Endometrial microvascular endothelial cells (primary cell): Measurements from ENCODE around the gene PLEKHM2. TPM values are rescaled to one million over a fixed set of nuclear protein-coding genes. Genes with fewer than 3 reads are reported as not detected.

ENCODE experiments used
- in situ Hi-C: cut with HindIII; loops from 2 replicates; pipeline ENCODE4 v1.10.0; 2017; ENCODE audit warnings: low sequenced_read_pairs, low pct_unique_long_range_greater_than_20kb; ENCODE audit errors: inconsistent ontology term
- total RNA-seq: library from RNA; depleted of rRNA; stranded (reverse); fragments of >200 nt; gene quantifications from one replicate; pipeline ENCODE4 v1.2.3, GENCODE V29; 2015; ENCODE audit errors: inconsistent ontology term

The PLEKHM2 gene
- total RNA-seq, 1 donor from 2014 or later, result 42.1 TPM

- in situ Hi-C loops, result no loop called here
Observed at GRCh38 chr1:15765495-15766194, 81.5 kb downstream of the PLEKHM2 start.

- in situ Hi-C loops, result no loop called here
Observed at GRCh38 chr1:15767941-15768340, 83.8 kb downstream of the PLEKHM2 start.

- in situ Hi-C loops, result no loop called here
Observed at GRCh38 chr1:15768388-15768787, 84.3 kb downstream of the PLEKHM2 start.

- in situ Hi-C loops, result no loop called here
Observed at GRCh38 chr1:15770313-15770962, 86.3 kb downstream of the PLEKHM2 start.

GRCh38 chr1:15771836-15772515 is 87.9 kb downstream of the PLEKHM2 start:
- in situ Hi-C loops, result no loop called here

GRCh38 chr1:15775706-15776105 is 91.6 kb downstream of the PLEKHM2 start:
- in situ Hi-C loops, result no loop called here

GRCh38 chr1:15777909-15778707 is 94.0 kb downstream of the PLEKHM2 start:
- in situ Hi-C loops, result no loop called here

Other genes with a start within 250 kb of the PLEKHM2 start
- gene CTRC, start 245.9 kb upstream of the PLEKHM2 start, total RNA-seq, result not detected
- not detected for gene CELA2A, start 227.6 kb upstream of the PLEKHM2 start, total RNA-seq
- not detected for gene CELA2B, start 208.2 kb upstream of the PLEKHM2 start, total RNA-seq
- 14.8 TPM for gene CASP9, start 160.1 kb upstream of the PLEKHM2 start, total RNA-seq
- gene DNAJC16, start 157.5 kb upstream of the PLEKHM2 start, total RNA-seq, result 26.4 TPM
- gene AGMAT, start 99.3 kb upstream of the PLEKHM2 start, total RNA-seq, result 2.6 TPM
- gene DDI2, start 66.9 kb upstream of the PLEKHM2 start, total RNA-seq, result 5.8 TPM
- gene SLC25A34, start 51.9 kb downstream of the PLEKHM2 start, total RNA-seq, result 0.09 TPM
- not detected for gene TMEM82, start 58.2 kb downstream of the PLEKHM2 start, total RNA-seq
- 268 TPM for gene FBLIM1, start 74.5 kb downstream of the PLEKHM2 start, total RNA-seq
- 2.5 TPM for gene UQCRHL, start 123.3 kb downstream of the PLEKHM2 start, total RNA-seq
- gene SPEN, start 163.4 kb downstream of the PLEKHM2 start, total RNA-seq, result 16.5 TPM